Neural cell (in vitro differentiated cells): ENCODE results near the gene ACTN1.

Experiments
- CTCF ChIP-seq: fragments of 450-650 bp; IDR thresholded peaks from 2 replicates; pipeline ENCODE4 v1.5.1; 2014; ENCODE audit warnings: antibody characterized with exemption, mild to moderate bottlenecking, moderate library complexity; ENCODE audit not compliant: poor library complexity, severe bottlenecking
- EP300 ChIP-seq: fragments of 450-650 bp; conservative IDR thresholded peaks from 2 replicates; pipeline ENCODE4 v1.6.1; 2014; ENCODE audit warnings: antibody characterized with exemption, mild to moderate bottlenecking, moderate library complexity; ENCODE audit not compliant: poor library complexity, severe bottlenecking
- EZH2 ChIP-seq: fragments of 200-600, 300-800 bp; shearing (Covaris generic), sonication (generic); IDR thresholded peaks from 2 replicates; pipeline ENCODE4 v1.6.1; 2014; ENCODE audit warnings: antibody characterized with exemption, low read length, borderline replicate concordance, mild to moderate bottlenecking; ENCODE audit not compliant: insufficient read depth, poor library complexity, severe bottlenecking
- SMC3 ChIP-seq: fragments of 450-650 bp; conservative IDR thresholded peaks from 2 replicates; pipeline ENCODE4 v1.6.1; 2014; ENCODE audit warnings: antibody characterized with exemption, mild to moderate bottlenecking, moderate library complexity; ENCODE audit not compliant: poor library complexity
- TAF1 ChIP-seq: IDR thresholded peaks from 2 replicates; pipeline ENCODE4 v1.6.1; 2012; ENCODE audit warnings: low read depth

GRCh38 chr14:68824517-68825347, 154.4 kb downstream of the ACTN1 start:
- TF ChIP-seq CTCF = peak; percentile 32
- no peak for TF ChIP-seq EZH2
- no peak for TF ChIP-seq TAF1
- TF ChIP-seq EP300 = no peak
- no peak for TF ChIP-seq SMC3
